ENCODE data around the gene POU3F2.

POU3F2 gene

GRCh38 chr6:98831057-98831958 is 3.1 kb upstream of the POU3F2 start:
- DNase-seq, result no peak

GRCh38 chr6:98831959-98832283 is 2.5 kb upstream of the POU3F2 start:
- DNase-seq, result no peak

- no peak for DNase-seq
These were observed 1.9 kb upstream of the POU3F2 start for GRCh38 chr6:98832284-98833056.

- peak; percentile 53 for DNase-seq
These were observed 1.4 kb upstream of the POU3F2 start for GRCh38 chr6:98833057-98833306.

- no peak for DNase-seq
These were observed 891 bp upstream of the POU3F2 start for GRCh38 chr6:98833307-98834059.

- no peak for DNase-seq
These were observed 1.0 kb downstream of the POU3F2 start for GRCh38 chr6:98835149-98836024.

GRCh38 chr6:98836025-98836961 is 1.9 kb downstream of the POU3F2 start:
- no peak for DNase-seq

- DNase-seq, result no peak
These were observed 2.9 kb downstream of the POU3F2 start for GRCh38 chr6:98836962-98837944.

- no peak for DNase-seq
These were observed 3.7 kb downstream of the POU3F2 start for GRCh38 chr6:98838032-98838431.

- no peak for DNase-seq
These were observed 4.6 kb downstream of the POU3F2 start for GRCh38 chr6:98838975-98839374.

GRCh38 chr6:98839781-98840361 is 5.5 kb downstream of the POU3F2 start:
- no peak for DNase-seq

GRCh38 chr6:98840385-98840784 is 6.0 kb downstream of the POU3F2 start:
- DNase-seq, result no peak

GRCh38 chr6:98840996-98841513 is 6.7 kb downstream of the POU3F2 start:
- DNase-seq, result no peak

GRCh38 chr6:98841621-98842341 is 7.4 kb downstream of the POU3F2 start:
- DNase-seq, result no peak

- no peak for DNase-seq
These were observed 8.2 kb downstream of the POU3F2 start for GRCh38 chr6:98842342-98843180.

GRCh38 chr6:98843271-98844243 is 9.2 kb downstream of the POU3F2 start:
- no peak for DNase-seq

Data from activated CD4-positive, alpha-beta T cell treated with anti-CD3 and anti-CD28 coated beads for 48 hours (primary cell).